IMR-90 (cell line): Measurements from ENCODE around the gene BRD8. TPM values are rescaled to one million over a fixed set of nuclear protein-coding genes. Genes with fewer than 3 reads are reported as not detected.

Source experiments
- ATAC-seq: fragments of 200-7000 bp; cut with Tn5 transposase; 2 replicates; pipeline ENCODE4 v1.9.1; 2020; ENCODE audit warnings: low read depth, mild to moderate bottlenecking, moderate library complexity
- BruUV-seq: library from RNA; stranded (reverse); fragments of 400-500 nt; replicated peaks from 2 replicates; lab custom pipeline; 2021; lab: Mats Ljungman, UMichigan
- CTCF ChIA-PET: fragments of 300-600 bp; formaldehyde crosslinking; extraction: SDS; loops from one replicate; lab custom pipeline; 2021; ENCODE audit warnings: antibody characterized with exemption; lab: Yijun Ruan, JAX
- POLR2A ChIA-PET: fragments of 300-600 bp; sonication (Branson Sonifier 250); formaldehyde crosslinking; loops from one replicate; lab custom pipeline; 2022; ENCODE audit warnings: antibody characterized with exemption; ENCODE audit not compliant: unreplicated experiment; lab: Charles Lee
- DNase-seq: peaks from one replicate; pipeline ENCODE4 v3.0.0; 2013
- H2AFZ ChIP-seq: replicated peaks from 2 replicates; pipeline ENCODE3; 2013; ENCODE audit warnings: low read length, mild to moderate bottlenecking; ENCODE audit not compliant: poor library complexity
- H2AK5ac ChIP-seq: 2 replicates; pipeline ENCODE4 v1.6.1; 2013; ENCODE audit warnings: low read depth, low read length, inconsistent platforms
- H2AK9ac ChIP-seq: replicated peaks from 2 replicates; pipeline ENCODE3; 2013; ENCODE audit warnings: mild to moderate bottlenecking, low read depth, low read length, moderate library complexity; ENCODE audit not compliant: poor library complexity
- H2BK120ac ChIP-seq: 2 replicates; pipeline ENCODE4 v1.6.1; 2013; ENCODE audit warnings: low read depth, low read length, inconsistent platforms
- H2BK15ac ChIP-seq: 3 replicates; pipeline ENCODE4 v1.6.1; 2013; ENCODE audit warnings: low read depth, low read length, inconsistent platforms
- H2BK20ac ChIP-seq: 2 replicates; pipeline ENCODE4 v1.6.1; 2013; ENCODE audit warnings: low read depth, mild to moderate bottlenecking, inconsistent platforms, low read length, moderate library complexity
- H2BK5ac ChIP-seq: 2 replicates; pipeline ENCODE4 v1.6.1; 2013; ENCODE audit warnings: mild to moderate bottlenecking, low read depth, low read length, inconsistent platforms; ENCODE audit not compliant: poor library complexity, severe bottlenecking
- H3K14ac ChIP-seq: replicated peaks from 2 replicates; pipeline ENCODE4 v1.6.1; 2013; ENCODE audit warnings: low read depth, low read length, inconsistent platforms
- H3K18ac ChIP-seq: 2 replicates; pipeline ENCODE4 v1.6.1; 2013; ENCODE audit warnings: low read depth, low read length, control low read depth
- H3K23ac ChIP-seq: 2 replicates; pipeline ENCODE4 v1.6.1; 2013; ENCODE audit warnings: low read depth, low read length, inconsistent platforms
- H3K27ac ChIP-seq: 2 replicates; pipeline ENCODE4 v1.5.1; 2013; ENCODE audit warnings: mild to moderate bottlenecking, control low read depth, low read length; ENCODE audit not compliant: insufficient read depth
- H3K27me3 ChIP-seq: 2 replicates; pipeline ENCODE4 v1.6.1; 2013; ENCODE audit warnings: low read length; ENCODE audit not compliant: control insufficient read depth, insufficient read depth
- H3K36me3 ChIP-seq: 2 replicates; pipeline ENCODE4 v1.6.1; 2013; ENCODE audit warnings: low read length, mixed read lengths; ENCODE audit not compliant: control insufficient read depth, insufficient read depth
- H3K4ac ChIP-seq: 2 replicates; pipeline ENCODE4 v1.6.1; 2013; ENCODE audit warnings: low read depth, low read length, inconsistent platforms
- H3K4me1 ChIP-seq: 2 replicates; pipeline ENCODE4 v1.6.1; 2013; ENCODE audit warnings: low read length, mixed read lengths; ENCODE audit not compliant: control insufficient read depth, insufficient read depth
- H3K4me2 ChIP-seq: 2 replicates; pipeline ENCODE4 v1.6.1; 2013; ENCODE audit warnings: low read depth, mild to moderate bottlenecking, control low read depth, low read length, moderate library complexity
- H3K4me3 ChIP-seq: 2 replicates; pipeline ENCODE4 v1.5.1; 2013; ENCODE audit warnings: low read depth, mild to moderate bottlenecking, control low read depth, low read length, moderate library complexity; ENCODE audit not compliant: insufficient read depth
- H3K56ac ChIP-seq: 2 replicates; pipeline ENCODE4 v1.6.1; 2013; ENCODE audit warnings: low read length, inconsistent platforms; ENCODE audit not compliant: insufficient read depth; ENCODE audit errors: extremely low read depth
- H3K79me1 ChIP-seq, 2 experiments: 2 replicates each; pipeline ENCODE4 v1.6.1; 2013; ENCODE audit warnings: low read length in 2 of 2, inconsistent platforms in 1 of 2, low read depth in 1 of 2
- H3K9ac ChIP-seq: 2 replicates; pipeline ENCODE4 v1.6.1; 2013; ENCODE audit warnings: low read depth, low read length, control low read depth
- H3K9me1 ChIP-seq: 2 replicates; pipeline ENCODE4 v1.6.1; 2013; ENCODE audit warnings: low read length, inconsistent platforms; ENCODE audit not compliant: insufficient read depth
- H3K9me3 ChIP-seq: 2 replicates; pipeline ENCODE4 v1.6.1; 2013; ENCODE audit warnings: low read length; ENCODE audit not compliant: control insufficient read depth, insufficient read depth
- H4K20me1 ChIP-seq: 2 replicates; pipeline ENCODE4 v1.6.1; 2013; ENCODE audit warnings: low read length, inconsistent platforms; ENCODE audit not compliant: insufficient read depth
- H4K5ac ChIP-seq: 2 replicates; pipeline ENCODE4 v1.6.1; 2013; ENCODE audit warnings: mild to moderate bottlenecking, low read depth, low read length, control low read depth
- H4K8ac ChIP-seq, 2 experiments: 2 replicates each; pipeline ENCODE4 v1.6.1; 2013; ENCODE audit warnings: low read depth in 2 of 2, low read length in 2 of 2, control low read depth in 1 of 2, inconsistent platforms in 1 of 2
- H4K91ac ChIP-seq: 2 replicates; pipeline ENCODE4 v1.6.1; 2013; ENCODE audit warnings: low read depth, low read length, inconsistent platforms; ENCODE audit not compliant: insufficient read depth
- BHLHE40 ChIP-seq: fragments of 150-350 bp; IDR thresholded peaks from 2 replicates; pipeline ENCODE4 v1.6.1; 2016; ENCODE audit warnings: mild to moderate bottlenecking, low read depth, low read length
- CEBPB ChIP-seq: IDR thresholded peaks from 2 replicates; pipeline ENCODE4 v1.6.1; 2012; ENCODE audit warnings: low read depth, low read length, improper control_type of control experiment
- CHD1 ChIP-seq: IDR thresholded peaks from 2 replicates; pipeline ENCODE4 v1.6.1; 2012; ENCODE audit warnings: low read depth, low read length, improper control_type of control experiment
- RAD21 ChIP-seq: IDR thresholded peaks from 2 replicates; pipeline ENCODE4 v1.6.1; 2012; ENCODE audit warnings: low read length, improper control_type of control experiment
- WGBS, 2 experiments: methylation state at CpG; one replicate each; pipeline versions ENCODE4 v1.1.5 to v1.1.7; 2013; ENCODE audit warnings: missing lambda C conversion rate in 2 of 2; ENCODE audit not compliant: insufficient read length in 1 of 2; ENCODE audit errors: extremely low coverage in 2 of 2; 5-methylcytosine and 5-hydroxymethylcytosine counted together
- dilution Hi-C: fragments of 300-500 bp; cut with HindIII; formaldehyde crosslinking; loops from one replicate; pipeline ENCODE4 v1.14.3; 2018; ENCODE audit warnings: low sequenced_read_pairs; ENCODE audit not compliant: unreplicated experiment
- in situ Hi-C: fragments of 300-500 bp; cut with MboI; formaldehyde crosslinking; loops from 3 replicates; pipeline ENCODE4 v1.14.3; 2019; ENCODE audit warnings: low sequenced_read_pairs, inconsistent platforms, mixed read lengths
- intact Hi-C: fragments of 100-400 bp; cut with micrococcal nuclease; formaldehyde crosslinking; loops from 2 replicates; pipeline ENCODE4 v1.10.0; 2022
- polyA plus RNA-seq, 3 experiments: library from polyadenylated mRNA; depleted of rRNA; stranded (reverse); fragments of >200 nt; gene quantifications; 2 replicates each; pipeline ENCODE4 v1.2.3, GENCODE V29; 2012; ENCODE audit warnings: low replicate concordance in 1 of 3
- total RNA-seq: library from RNA; depleted of rRNA; stranded (reverse); fragments of >200 nt; gene quantifications from 2 replicates; pipeline ENCODE4 v1.2.3, GENCODE V29; 2012

Gene BRD8
- total and polyA plus RNA-seq, 2 of the 4 experiments (the other 2 are of a cell fraction) = 36.9 to 43.6 TPM

DNA sequence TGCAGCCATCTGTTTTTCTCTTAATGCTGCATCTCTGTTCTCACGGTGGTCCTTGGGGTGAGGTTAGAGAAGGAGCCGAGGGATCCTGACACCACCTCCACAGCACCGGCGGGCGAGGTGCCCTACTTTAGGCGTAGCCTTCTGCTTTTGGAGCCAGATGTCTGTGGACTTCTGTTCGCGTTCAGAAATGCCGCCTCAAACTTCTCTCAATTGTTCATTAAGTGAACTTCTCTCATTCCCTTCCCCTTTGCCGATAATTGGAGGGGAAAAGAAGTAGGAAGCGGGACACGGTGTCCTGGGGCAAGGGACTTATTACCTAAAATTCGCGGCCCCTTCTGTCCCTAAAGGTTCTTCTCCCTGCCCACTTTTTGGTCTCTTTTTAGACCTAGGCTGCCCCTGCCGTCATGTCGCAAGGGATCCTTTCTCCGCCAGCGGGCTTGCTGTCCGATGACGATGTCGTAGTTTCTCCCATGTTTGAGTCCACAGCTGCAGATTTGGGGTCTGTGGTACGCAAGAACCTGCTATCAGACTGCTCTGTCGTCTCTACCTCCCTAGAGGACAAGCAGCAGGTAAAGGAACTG, 937 bp upstream of the BRD8 start:
- POLR2A ChIA-PET = interaction anchor here (0.6 kb wide), 2 partner anchors 43 to 325 kb away, joined by 3 to 6 read pairs; no protein-coding TSS in a partner anchor
- Histone ChIP-seq H4K91ac (peak overlapping the region; percentile 61), H3K4me1 (no peaks in the 10 kb centered on the region), H3K4ac (peak overlapping the region; percentile 5), H2AK5ac (0 out of 2 replicates have a peak overlapping the region, but pooled peaks have one; percentile 18), H3K14ac (peak overlapping the region; percentile 6), H2AK9ac (peak overlapping the region; percentile 84), H4K8ac (peak overlapping the region in 1 of 2 experiments; percentile 28; a peak in 2 of 4 replicates), H3K27ac (peak overlapping the region; percentile 7; the same call in 1 of the 2 replicates), H4K20me1 (0 out of 2 replicates have a peak, but pooled peaks cover 4% of the 10 kb centered on the region), H3K36me3 (peaks cover 17% of the 10 kb centered on the region), H2BK20ac (no peak overlapping the region), H3K79me1 (peaks cover 29 to 46% of the 10 kb centered on the region in 2 experiments), H3K4me2 (peak overlapping the region; percentile 79), H3K9ac (peak overlapping the region; percentile 74; the same call in 1 of the 2 replicates), H3K27me3 (no peaks in the 10 kb centered on the region), H4K5ac (no peak overlapping the region), H2BK120ac (no peak overlapping the region), H3K18ac (no peak overlapping the region), H3K9me1 (no peaks in the 10 kb centered on the region; the same call in 1 of the 2 replicates), H2BK15ac (no peak overlapping the region), H3K56ac (peak overlapping the region; percentile 11; the same call in 1 of the 2 replicates), H2AFZ (peak overlapping the region; percentile 93), H3K4me3 (peak overlapping the region; percentile 76), H3K23ac (peak overlapping the region; percentile 82; the same call in 1 of the 2 replicates), H2BK5ac (peak overlapping the region; percentile 14), H3K9me3 (no peaks in the 10 kb centered on the region)
- TF ChIP-seq CEBPB (no peak), CHD1 (no peak), RAD21 (no peak), BHLHE40 (no peak)
- no peak for DNase-seq
- in situ Hi-C loops = no loop called here
- no peak for ATAC-seq
- intact Hi-C loops = no loop called here
- 1% methylated on average over 7 of the region's 23 CpGs; no CpG with 5 or more reads in 1 of the 2 experiments for WGBS, 2 experiments
- CTCF ChIA-PET = interaction anchor here (1.4 kb wide), 1 partner anchor 9 kb away, joined by 3 read pairs; no protein-coding TSS in a partner anchor
- TSS peak; percentile 76 for BruUV-seq
- dilution Hi-C loops = no loop called here
